HG02571 (cell line): ENCODE results near the gene SNCG.
"Not testable (repeated sequence)": the region's sequence is repeated elsewhere in the genome, so short reads cannot be mapped to it uniquely, and the experiment has no call there.

ENCODE experiments used
- ATAC-seq: cut with Tn5 transposase; IDR thresholded peaks from one replicate; pipeline ENCODE4 v1.9.1; 2021; ENCODE audit warnings: mild to moderate bottlenecking, moderate library complexity; ENCODE audit not compliant: unreplicated experiment

The SNCG gene

DNA sequence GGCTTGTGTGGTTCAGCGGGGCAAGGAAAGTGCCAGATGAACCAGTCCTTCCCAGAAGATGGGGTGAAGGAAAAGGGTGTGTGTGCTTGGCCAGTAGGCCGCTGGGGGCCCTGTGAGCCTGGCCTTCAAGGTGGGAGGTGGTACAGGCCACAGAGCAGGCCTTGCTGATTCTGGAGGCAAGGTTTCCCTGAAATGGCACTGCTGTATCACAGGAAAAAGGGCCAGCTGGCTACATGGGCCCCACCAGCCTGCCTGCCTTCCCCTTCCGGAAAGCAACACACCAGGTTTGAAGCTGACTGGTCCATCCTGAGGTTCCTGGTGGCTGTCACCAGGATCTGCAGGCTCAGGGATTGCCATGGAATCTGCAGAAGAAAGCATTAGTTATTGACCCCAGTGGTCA lies 13.5 kb upstream of the SNCG start:
- ATAC-seq: no peak

DNA sequence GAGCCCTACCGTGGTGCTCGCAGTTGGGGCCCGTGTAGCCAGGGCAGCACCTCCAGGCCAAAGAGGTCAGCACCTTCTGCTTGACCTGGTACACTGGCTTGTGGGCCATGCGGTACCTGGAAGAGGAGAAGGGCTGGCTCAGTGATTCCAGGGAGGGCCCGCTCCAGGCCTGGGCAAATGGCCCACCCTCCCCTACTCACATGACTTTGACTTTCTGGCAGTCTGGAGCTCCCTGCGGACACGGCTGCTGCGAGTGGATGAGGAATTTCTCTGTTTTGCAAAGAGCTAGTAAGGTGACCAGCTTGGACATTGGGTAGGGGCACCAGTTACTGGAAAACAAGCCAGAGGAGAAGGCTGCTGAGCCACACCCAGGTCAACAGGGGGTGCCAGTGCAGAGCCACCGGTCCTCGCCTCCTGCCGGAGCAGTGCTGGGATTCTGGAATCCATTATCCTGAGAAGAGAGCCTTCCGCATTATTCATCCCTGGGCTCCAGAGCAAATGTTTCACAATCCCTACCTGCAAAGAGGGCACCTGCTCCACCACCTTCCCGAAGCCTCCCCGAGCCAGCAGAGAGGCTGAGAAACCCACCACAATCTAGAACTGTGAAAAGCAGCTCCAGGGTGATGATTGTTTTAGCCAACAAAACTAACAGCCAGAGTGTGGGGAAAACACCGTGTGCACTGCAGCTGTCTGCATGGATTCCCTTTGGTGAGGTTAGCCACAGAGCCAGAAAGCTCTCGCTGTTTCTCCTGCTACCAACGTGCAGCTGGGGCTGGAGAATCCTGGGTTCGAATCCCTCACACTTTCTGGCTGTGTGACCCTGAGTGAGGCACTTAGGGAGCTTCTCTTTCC lies 12.8 kb upstream of the SNCG start:
- no peak for ATAC-seq

DNA sequence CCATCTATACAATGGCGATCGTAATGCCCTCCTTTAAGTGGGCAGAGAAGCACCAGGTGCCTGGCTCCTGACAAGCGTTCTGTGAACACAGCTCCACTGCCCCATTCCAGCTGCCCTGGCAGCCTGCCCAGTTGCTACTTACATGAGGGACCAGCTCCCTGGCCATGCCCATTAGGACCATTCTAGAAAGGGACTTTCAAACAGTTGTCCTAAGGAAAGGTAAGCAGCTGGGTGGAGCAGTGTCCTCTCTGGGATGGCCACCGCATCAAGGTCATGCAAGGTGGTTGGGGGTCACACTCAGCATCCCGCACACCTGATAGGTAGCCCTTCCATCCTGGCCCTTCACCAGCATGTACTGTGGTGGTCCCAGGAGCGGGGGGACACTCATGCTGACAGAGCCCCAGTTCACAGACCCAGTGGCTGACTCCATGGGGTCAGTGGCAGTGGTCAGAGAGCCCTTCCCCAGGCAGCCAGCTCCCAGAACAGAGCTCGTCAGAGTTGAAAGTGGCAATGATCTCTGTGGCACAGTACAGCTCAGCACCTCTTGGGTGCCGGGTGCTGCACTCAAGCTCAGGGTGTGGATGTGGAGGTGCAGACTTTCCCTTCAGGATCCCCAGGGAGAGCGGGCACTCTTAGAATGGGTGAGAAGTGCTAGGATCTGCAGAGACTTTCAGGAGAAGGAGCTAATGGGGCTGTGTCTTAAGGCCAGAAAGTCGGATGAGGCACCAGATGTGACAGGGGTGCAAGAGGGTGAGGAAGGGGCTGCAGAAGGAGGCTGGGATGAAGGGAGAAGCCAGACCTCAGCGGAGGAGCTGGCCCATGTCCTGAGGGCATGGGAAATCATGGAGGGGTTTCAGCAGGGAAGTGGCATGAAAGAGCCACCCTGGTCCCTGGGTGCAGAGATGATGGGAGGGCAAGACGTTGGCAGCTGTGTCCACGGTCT lies 11.9 kb upstream of the SNCG start:
- no peak for ATAC-seq

DNA sequence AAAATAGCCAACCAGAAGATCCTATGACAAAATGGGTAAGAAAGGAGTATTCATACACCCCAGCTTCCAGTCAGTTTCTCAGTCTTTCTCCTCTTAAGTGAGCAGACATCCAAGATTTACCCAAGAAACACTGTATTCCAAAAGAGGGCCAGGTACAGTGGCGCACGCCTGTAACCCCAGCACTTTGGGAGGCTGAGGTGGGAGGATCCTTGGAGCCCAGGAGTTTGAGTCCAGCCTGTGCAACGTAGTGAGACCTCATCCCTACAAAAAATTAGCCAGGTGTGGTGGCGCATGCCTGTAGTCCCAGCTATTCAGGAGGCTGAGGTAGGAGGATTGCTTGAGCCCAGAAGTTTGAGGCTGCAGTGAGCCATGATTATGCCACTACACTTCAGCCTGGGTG lies 10.6 kb upstream of the SNCG start:
- not testable (repeated sequence) for ATAC-seq

DNA sequence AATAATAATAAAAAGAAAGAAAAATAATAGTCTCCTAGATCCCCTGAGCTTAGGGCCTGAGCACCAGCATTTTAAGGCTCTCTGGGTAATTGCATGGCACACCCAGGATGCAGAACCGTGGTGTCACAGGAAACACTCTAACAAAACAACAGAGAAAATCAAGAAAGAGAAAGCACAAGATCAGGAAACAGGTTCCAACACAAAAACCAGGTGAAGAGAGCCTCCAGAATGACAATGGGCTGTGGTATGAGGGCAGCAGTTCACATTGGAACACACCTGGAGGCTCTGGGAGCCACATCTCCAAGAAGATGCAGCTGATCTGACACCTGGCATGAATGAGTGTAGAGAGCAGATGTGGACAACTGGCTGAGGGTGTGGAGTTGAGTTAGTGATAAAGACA lies 8.1 kb upstream of the SNCG start:
- ATAC-seq: no peak

DNA sequence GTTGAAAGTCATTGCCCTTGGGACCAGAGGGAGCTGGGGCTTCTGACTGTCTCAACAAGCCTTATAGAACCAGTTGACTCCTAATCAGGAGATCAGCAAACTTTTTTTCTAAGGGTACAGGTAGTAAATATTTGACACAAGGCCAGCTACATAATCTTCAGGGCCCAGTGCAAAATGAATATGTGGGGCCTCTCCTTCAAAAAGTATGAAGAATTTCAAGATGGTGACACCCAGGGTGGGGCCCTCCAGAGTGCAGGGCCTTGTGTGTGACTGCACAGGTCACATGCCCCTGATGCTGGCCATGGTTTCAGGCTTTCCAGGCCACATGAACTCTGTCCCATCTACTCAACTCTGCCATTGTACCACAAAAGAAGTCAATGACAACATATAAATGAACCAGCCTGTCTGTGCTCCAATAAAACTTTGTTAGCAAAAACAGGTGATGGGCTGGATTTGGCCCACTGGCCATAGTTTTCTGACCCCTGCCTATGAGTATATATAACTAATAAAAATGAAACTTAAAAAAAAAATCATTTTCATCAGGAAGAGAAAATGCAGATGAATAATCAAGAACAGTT lies 7.1 kb upstream of the SNCG start:
- ATAC-seq: no peak

DNA sequence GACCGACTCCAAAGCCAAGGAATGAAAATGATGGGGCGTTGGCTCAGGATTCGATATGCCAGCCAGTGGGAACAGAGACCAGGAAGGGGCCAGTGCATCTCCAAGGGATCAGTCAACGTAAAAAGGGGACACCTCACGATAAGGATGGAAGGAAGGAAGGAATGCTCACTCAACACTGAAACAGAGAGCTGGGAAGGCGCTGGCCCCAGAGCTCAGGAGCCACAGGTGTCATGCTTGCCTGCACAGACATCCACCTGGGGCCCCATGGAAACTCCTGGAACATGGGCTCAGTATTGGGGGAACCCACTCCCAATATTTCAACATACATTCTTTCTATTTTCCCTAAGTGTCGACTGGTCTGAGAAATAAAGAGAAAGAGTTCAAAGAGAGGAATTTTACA lies 6.3 kb upstream of the SNCG start:
- ATAC-seq: no peak

DNA sequence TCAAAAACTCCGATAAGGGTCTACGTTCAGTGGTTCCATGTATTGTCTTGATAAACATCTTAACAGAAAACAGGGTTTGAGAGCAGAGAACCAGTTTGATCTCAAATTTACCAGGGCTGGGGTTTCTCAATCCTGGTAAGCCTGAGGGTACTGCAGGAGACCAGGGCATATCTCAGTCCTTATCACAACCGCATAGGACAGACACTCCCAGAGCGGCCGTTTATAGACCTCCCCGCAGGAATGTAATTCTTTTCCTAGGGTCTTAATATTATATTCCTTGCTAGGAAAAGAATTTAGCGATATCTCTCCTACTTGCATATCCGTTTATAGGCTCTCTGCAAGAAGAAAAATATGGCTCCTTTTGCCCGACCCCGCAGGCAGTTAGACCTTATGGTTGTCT lies 5.7 kb upstream of the SNCG start:
- ATAC-seq: not testable (repeated sequence)

DNA sequence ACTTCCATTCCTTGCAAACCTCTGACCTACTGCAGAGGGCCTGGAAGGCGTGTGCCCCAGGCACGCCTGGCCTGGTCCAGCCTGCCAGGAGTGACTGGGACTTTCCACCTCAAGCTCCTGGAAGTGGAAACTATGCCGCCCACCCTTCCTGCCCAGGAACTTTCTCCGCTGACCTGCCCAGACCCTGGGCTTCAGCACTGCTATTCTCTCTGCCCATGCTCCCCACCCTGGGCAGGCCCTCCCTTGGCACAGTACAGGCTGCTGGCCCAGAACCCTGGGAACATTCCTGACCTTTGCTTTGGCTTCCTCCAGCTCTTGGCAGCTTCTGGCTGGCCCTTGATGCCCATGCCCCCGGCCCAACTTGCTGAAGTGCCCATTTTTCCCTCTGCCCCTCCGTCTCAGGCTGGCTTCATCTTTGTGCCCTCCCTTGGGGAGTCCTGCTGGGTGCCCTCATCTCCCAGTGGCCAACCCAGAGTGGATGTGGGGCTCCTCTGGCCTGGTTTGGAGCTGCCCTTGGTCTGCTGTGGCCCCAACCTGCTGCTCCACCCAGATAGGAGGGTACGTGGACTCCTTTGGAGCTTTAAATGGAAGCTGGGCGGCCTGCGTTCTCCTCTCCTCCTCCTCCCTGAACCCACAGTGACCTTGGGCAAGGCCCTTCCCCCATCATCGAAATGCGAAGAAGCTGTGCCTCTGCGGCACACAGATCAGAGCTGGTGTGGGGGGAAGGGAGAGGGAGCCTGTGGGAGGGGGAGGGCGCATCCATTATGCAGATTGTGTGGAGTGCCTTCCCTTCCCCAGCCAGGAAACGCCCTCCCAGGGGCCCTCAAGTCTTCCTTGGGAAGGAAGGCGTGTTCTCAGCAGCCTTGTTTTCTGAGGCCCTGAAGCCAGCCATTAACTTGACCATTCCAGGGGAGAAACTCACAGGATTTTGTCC lies 4.4 kb upstream of the SNCG start:
- no peak for ATAC-seq

DNA sequence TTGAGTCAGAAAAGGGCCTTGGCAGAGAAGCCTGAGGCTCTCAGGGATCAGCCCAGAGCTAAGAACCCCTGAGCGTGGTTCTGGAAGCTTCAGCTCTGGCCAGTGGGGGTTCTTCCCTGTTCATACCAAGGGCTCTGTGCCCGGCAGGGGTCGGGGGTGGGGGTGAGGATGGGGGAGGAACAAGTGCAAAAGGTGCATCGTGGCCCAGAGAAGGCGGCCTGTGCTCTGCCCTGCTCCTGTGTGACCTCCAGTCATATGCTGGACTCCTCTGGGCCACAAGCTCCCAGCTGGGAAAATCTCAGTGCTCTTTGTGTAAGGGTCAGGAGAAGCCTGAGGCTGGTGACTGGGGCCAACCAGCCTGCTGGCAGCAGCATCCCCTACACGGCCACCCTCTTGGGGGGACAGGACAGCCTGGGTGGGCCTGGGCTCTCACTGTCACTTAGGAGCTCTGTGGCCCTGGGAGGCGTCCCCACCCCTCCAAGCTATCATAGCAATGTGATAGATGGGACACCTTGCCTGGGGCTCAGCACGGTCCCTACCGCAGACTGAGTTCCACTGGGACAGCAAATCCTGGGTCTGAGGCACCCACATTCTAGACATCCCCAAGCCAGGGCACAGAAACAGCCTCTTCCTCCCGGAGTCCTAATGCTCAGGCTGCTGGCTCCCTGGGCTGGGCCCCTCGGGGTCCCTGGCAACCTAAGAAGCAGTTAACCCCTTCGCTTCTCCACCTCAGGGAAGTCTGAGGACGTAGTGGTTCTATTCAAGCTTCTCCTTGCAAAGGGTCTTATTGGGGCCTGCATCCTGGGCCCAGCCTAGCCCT lies 3.5 kb upstream of the SNCG start:
- ATAC-seq: no peak

DNA sequence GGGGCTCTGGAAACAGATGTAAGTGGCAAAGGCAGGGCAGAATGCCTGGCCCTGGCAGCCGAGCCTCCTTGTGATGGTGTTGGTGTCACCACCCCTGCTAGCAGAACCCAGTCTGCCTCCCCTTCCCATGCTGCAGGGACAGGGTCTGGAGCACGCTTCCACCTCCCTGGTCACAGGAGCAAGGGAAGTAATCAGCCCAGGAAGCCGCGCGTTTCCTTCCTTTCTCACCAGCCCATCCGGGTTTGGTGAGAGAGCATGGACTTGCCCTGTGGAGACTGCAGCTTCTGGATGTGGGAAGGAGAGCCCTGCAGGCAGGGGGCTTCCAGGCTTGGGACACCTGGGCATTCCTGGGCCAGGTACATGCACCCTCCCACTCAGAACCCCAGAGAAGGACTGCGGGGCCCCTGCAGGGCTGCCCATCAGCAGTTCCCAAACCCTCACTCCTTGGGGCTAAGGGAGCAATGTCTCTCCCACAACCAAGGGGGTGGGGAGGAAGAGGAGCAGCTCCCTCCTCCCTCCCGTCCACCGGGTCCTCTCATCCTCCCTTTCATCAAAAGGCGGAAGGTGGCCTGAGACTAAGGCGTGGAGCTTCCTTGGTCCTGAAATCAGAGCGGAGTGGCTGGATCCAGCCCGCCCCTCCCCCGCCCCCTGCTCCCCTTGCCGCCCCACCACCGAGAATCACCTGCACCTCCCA lies 2.8 kb upstream of the SNCG start:
- ATAC-seq: no peak

DNA sequence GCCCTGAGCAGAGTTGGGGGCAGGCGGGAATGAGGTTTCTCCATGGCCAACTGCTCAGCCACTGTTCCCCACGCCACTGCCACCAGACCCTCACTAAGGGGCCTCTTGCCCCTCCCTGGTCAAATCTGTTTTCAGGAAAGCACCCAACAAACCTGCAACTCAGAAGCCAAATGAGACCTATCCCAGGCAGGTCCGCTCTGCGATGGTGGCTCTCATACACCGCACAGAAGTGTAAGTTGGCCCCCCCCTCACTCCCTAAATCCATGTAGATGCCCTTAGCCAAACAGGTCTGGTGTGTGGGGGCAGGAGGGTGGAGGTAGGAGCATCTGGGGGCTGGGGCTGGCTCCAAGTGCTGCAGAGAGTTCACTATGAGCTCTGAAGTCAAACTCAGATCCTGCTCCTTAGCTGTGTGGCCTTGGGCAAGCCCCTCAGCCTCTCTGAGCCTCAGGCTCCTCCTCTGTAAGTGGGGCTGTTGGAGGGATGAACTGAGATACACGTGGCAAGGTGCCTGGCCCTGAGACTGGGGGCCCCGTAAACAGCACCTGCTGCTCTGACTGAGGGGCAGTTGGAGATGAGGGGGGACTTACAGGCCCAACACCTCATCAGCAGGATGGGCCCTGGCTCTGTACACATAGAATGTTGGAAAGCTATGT lies 2.1 kb upstream of the SNCG start:
- ATAC-seq: no peak

DNA sequence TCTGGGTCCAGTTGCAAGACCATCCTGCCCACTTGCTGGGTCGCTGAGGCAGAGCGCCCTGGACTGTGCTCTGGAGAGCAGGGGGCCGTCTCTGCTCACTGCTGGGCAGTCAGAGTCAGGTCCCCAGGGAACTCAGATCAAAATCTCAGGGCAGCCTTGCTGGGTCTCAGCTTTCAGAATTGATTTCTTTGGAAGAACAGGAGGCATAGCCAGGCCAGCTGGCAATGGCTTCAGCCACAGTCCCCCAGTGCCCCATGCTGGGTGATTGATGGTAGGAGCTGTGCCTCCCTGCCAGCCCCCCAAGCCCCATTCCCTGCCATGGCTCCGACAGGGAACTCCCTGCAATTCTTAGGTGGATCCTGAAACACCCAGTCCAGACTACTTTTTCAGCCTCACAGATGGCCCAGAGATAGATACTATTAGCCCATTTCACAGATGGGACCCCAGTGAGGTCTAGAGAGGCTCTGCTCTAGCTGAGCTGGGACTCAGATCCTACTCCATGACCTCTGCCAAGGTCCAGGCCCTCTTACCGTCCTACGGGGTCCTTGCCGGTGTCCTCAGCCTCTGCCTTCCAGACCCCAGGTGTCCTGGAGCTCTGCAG lies 1.5 kb upstream of the SNCG start:
- no peak for ATAC-seq

DNA sequence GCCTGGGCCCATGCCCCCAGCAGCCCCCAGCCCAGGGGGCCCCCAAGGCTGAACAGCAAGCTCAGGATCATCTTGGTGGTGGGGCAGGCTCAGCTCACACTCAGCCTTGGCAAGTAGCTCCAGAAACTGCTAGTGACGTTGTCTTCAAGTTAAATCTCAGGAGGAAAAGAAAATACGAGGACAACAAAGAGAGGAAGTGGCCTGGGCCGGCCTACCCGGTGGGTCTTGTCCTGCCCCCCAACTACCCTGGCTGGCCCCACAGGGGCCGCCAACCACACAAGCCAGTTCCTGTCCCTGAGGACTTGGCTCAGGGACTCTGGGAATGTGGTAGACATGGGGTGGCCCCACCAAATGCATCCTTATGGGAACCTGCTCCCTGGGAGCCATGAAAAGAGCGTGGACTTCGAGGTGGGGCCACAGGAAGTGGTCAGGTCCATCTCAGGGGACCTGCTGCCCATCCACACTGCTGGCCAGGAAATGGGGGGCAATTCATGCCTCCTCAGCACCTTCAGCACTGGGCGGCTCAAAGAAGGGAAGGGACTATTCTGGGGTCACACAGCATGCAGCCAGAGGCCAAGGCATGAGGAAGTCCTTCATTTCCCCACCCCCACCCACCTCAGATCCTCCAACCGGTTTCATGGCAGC lies 806 bp upstream of the SNCG start, which contains the start of gene MMRN2:
Gene MMRN2 (minus strand): TSS at position 145 of the 645 bp plus-strand sequence. CDS start 74 bp downstream, at position 71.
- no peak for ATAC-seq

DNA sequence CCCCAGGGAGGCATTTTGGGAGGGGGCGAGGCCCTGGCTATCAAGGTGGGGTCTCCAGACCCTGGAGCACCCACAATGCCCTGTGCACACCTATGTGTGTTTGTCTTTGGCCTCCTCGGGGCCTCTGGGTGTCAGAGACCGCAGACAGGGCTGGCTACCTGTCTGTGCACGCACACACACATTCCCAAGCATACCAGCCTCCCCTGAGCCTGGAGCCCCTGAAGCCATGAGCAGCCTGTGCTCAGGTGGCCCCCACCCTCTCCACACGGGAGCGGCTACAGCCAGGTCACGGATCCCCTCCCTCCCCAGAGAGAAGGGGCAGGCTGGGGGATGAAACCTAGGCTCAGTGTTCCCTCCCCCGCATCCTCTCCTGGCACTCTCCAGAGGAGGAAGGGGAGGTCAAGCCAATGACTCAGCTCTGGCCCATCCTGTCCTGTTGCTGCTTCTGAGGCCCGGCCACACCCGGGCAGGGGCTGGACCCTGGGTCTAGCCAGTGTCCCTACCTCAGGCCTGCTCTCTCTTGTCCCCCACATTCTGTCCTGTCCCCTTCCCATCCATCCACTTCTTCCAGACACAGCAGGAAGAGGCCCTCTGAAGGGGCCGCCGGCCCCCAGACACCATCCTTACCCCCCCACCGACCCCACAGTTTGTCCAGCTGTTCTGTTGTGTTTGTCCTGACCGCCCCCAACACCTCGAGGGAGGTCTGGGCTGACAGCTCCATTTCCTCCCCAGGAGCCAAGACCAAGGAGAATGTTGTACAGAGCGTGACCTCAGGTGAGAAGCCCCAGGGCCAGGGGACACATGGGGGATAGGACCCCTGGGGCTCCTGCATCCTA lies 720 bp downstream of the SNCG start:
- no peak for ATAC-seq

DNA sequence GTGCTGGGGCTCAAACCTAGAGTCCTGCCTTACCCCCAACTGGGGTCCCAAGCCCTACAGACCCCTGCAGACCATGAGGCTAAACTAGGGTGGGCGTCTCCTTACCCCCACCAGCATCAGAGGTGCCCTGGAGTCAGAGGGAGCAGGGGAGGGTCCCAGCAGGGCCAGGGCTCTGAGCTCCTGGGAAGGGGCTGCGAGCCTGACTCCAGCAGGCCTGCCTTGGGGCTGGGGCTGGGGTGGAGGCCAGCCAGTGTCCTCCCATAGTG lies 1.3 kb downstream of the SNCG start:
- no peak for ATAC-seq
